ENCODE measurements around the gene PLEK. TPM values are rescaled to one million over a fixed set of nuclear protein-coding genes. Genes with fewer than 3 reads are reported as not detected.
"Not testable (repeated sequence)": the region's sequence is repeated elsewhere in the genome, so short reads cannot be mapped to it uniquely, and the experiment has no call there.

The PLEK gene
- total and polyA plus RNA-seq, 2 donors (not counting 3 experiments of a cell fraction or from before 2014, with no cell fraction given) = 0.03 to 0.11 TPM

DNA sequence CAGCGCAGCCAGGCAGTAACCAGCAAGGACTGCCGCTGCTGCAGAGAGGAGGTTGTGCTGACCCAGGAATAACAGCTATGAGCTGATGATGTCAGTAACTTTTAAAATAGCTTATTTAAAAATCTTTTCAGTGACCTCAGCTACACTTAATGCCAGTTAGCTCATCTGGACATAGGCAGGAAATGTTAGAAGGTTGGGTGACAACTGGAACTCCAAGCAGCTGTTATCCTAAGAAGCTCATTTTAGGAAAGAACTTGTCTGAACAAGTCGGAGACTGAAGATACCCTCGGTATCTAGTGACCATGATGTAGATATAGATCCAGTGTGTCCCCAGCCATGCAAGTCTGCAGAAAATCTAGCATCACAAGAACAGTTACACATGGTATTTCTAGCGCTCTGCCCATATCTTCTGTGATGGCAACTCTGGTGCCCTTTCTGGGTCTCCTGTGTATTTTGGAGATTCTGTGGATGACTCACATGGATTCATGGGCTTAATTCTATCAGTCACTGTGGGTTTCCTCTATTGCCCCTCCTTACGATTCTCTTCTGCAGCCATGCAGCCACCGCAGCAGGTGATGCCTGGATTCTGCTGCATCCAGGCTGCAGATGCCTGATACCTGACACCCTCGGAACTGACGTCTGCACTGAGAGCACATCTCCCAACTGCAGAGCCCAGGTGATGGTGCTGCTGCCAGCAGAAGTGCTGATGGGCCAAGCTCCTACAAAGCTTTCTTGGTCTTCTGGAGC is 19.8 kb upstream of the PLEK start:
- POLR2A ChIA-PET = no interaction called here
- BruUV-seq (replicated peaks) = no TSS peak

DNA sequence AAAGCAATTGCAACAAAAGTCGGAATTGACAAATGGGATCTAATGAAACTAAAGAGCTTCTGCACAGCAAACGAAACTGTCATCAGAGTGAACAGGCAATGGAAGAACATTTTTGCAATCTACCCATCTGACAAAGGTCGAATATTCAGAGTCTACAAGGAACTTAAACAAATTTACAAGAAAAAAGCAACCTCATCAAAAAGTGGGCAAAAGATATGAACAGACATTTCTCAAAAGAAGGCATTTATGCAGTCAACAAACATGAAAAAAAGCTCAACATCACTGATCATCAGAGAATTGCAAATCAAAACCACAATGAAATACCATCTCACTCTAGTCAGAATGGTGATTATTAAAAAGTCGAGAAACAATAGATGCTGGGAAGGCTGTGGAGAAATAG is 16.0 kb upstream of the PLEK start:
- BruUV-seq (replicated peaks); H4K20me1 ChIP-seq (replicated peaks; ENCODE audit: control insufficient read depth, extremely low read depth, insufficient read depth, low read length); H3K4me3 ChIP-seq (replicated peaks in 1 of 3; ENCODE audit: insufficient read depth in 1 of 3, low read depth in 1 of 3, low read length in 3 of 3); dilution Hi-C loops (cut with MboI; ENCODE audit: extremely low pct_ligation_motif_present, low sequenced_read_pairs); H3K36me3 ChIP-seq (ENCODE audit: control insufficient read depth in 2 of 2, extremely low read depth in 1 of 2, insufficient read depth in 2 of 2, low read length in 2 of 2); H3K4me2 ChIP-seq (ENCODE audit: insufficient read depth, low read length); H3K27ac ChIP-seq (ENCODE audit: insufficient read depth, low read depth, low read length); H2AFZ ChIP-seq (ENCODE audit: low read depth, low read length); H3K79me2 ChIP-seq (ENCODE audit: control insufficient read depth, insufficient read depth, low read length); FAIRE-seq; DNase-seq (ENCODE audit: low read depth, low spot score); H3K4me1 ChIP-seq (ENCODE audit: control insufficient read depth, extremely low read depth, insufficient read depth, low read length); H3K9me3 ChIP-seq (replicated peaks; ENCODE audit: control insufficient read depth, insufficient read depth, low read length); POLR2A ChIA-PET; intact Hi-C loops (cut with micrococcal nuclease); H3K9ac ChIP-seq (replicated peaks; ENCODE audit: extremely low read depth, insufficient read depth, low read length); H3K9me1 ChIP-seq (replicated peaks; ENCODE audit: control insufficient read depth, extremely low read depth, insufficient read depth, low read length): not testable (repeated sequence)
- CTCF ChIA-PET = interaction anchor here (1.0 kb wide), 1 partner anchor 9 kb away, joined by 5 read pairs; no protein-coding TSS in a partner anchor
- H3K27me3 ChIP-seq (ENCODE audit: control insufficient read depth in 2 of 2, insufficient read depth in 2 of 2, low read length in 2 of 2) = peaks cover 4 to 15% of the 10 kb centered on the region in 2 experiments

More for the DNA sequence above, 19.8 kb upstream of the PLEK start:
- intact Hi-C loops (cut with micrococcal nuclease) = no loop called here
- H3K9me3 ChIP-seq (replicated peaks; ENCODE audit: control insufficient read depth, insufficient read depth, low read length) = no peaks in the 10 kb centered on the region
- no peaks in the 10 kb centered on the region for H4K20me1 ChIP-seq (replicated peaks; ENCODE audit: control insufficient read depth, extremely low read depth, insufficient read depth, low read length)
- no peak overlapping the region for H2AFZ ChIP-seq (ENCODE audit: low read depth, low read length)
- dilution Hi-C loops (cut with MboI; ENCODE audit: extremely low pct_ligation_motif_present, low sequenced_read_pairs) = no loop called here
- no peak overlapping the region for H3K4me3 ChIP-seq (replicated peaks in 1 of 3; ENCODE audit: insufficient read depth in 1 of 3, low read depth in 1 of 3, low read length in 3 of 3)
- no peak for TF ChIP-seq POLR2A (IDR thresholded peaks at IDR 0.05; ENCODE audit: low read depth, low read length)
- no peak for TF ChIP-seq GATA2 (IDR thresholded peaks at IDR 0.05; ENCODE audit: insufficient read depth, insufficient read length, low read depth, low read length)
- TF ChIP-seq EZH2 (IDR thresholded peaks at IDR 0.05; ENCODE audit: borderline replicate concordance, low read depth, low read length, severe bottlenecking) = no peak
- TF ChIP-seq, protein P1, sequence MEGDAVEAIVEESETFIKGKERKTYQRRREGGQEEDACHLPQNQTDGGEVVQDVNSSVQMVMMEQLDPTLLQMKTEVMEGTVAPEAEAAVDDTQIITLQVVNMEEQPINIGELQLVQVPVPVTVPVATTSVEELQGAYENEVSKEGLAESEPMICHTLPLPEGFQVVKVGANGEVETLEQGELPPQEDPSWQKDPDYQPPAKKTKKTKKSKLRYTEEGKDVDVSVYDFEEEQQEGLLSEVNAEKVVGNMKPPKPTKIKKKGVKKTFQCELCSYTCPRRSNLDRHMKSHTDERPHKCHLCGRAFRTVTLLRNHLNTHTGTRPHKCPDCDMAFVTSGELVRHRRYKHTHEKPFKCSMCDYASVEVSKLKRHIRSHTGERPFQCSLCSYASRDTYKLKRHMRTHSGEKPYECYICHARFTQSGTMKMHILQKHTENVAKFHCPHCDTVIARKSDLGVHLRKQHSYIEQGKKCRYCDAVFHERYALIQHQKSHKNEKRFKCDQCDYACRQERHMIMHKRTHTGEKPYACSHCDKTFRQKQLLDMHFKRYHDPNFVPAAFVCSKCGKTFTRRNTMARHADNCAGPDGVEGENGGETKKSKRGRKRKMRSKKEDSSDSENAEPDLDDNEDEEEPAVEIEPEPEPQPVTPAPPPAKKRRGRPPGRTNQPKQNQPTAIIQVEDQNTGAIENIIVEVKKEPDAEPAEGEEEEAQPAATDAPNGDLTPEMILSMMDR (IDR thresholded peaks at IDR 0.05; ENCODE audit: extremely low read depth in 1 of 2, insufficient read depth in 1 of 2, low read depth in 1 of 2, low read length in 2 of 2) = no peak
- no peak for TF ChIP-seq MYC (IDR thresholded peaks at IDR 0.05; ENCODE audit: low read depth, low read length)
- TF ChIP-seq, protein P2, sequence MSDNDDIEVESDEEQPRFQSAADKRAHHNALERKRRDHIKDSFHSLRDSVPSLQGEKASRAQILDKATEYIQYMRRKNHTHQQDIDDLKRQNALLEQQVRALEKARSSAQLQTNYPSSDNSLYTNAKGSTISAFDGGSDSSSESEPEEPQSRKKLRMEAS (IDR thresholded peaks at IDR 0.05; ENCODE audit: insufficient read depth, insufficient read length) = no peak
- TF ChIP-seq FOS (IDR thresholded peaks at IDR 0.05; ENCODE audit: borderline replicate concordance, insufficient read depth, low read length) = no peak
- no peak for TF ChIP-seq JUN (IDR thresholded peaks at IDR 0.05; ENCODE audit: borderline replicate concordance, insufficient read depth, insufficient read length, low read depth)
- no peak for TF ChIP-seq POLR2AphosphoS5 (IDR thresholded peaks at IDR 0.05; ENCODE audit: insufficient read depth, low read depth, low read length)
- no peaks in the 10 kb centered on the region for H3K36me3 ChIP-seq (ENCODE audit: control insufficient read depth in 2 of 2, extremely low read depth in 1 of 2, insufficient read depth in 2 of 2, low read length in 2 of 2)
- no peak for FAIRE-seq
- no peak overlapping the region for H3K4me2 ChIP-seq (ENCODE audit: insufficient read depth, low read length)
- no peak for DNase-seq (ENCODE audit: low read depth, low spot score)
- no peaks in the 10 kb centered on the region for H3K79me2 ChIP-seq (ENCODE audit: control insufficient read depth, insufficient read depth, low read length)
- H3K9me1 ChIP-seq (replicated peaks; ENCODE audit: control insufficient read depth, extremely low read depth, insufficient read depth, low read length) = no peaks in the 10 kb centered on the region
- no peak overlapping the region for H3K27ac ChIP-seq (ENCODE audit: insufficient read depth, low read depth, low read length)
- CTCF ChIA-PET = interaction anchor here (2.6 kb wide), 1 partner anchor 12 kb away, joined by 11 read pairs; no protein-coding TSS in a partner anchor
- peaks cover 11 to 18% of the 10 kb centered on the region in 2 experiments for H3K27me3 ChIP-seq (ENCODE audit: control insufficient read depth in 2 of 2, insufficient read depth in 2 of 2, low read length in 2 of 2)
- H3K4me1 ChIP-seq (ENCODE audit: control insufficient read depth, extremely low read depth, insufficient read depth, low read length) = no peaks in the 10 kb centered on the region
- H3K9ac ChIP-seq (replicated peaks; ENCODE audit: extremely low read depth, insufficient read depth, low read length) = no peak overlapping the region
